Retina (tissue), 1 donor: Measurements from ENCODE around the gene LRRC46.

Experiments
- DNase-seq: peaks from one replicate; pipeline ENCODE4 v3.0.0-alpha.2; 2016

LRRC46 gene

DNA sequence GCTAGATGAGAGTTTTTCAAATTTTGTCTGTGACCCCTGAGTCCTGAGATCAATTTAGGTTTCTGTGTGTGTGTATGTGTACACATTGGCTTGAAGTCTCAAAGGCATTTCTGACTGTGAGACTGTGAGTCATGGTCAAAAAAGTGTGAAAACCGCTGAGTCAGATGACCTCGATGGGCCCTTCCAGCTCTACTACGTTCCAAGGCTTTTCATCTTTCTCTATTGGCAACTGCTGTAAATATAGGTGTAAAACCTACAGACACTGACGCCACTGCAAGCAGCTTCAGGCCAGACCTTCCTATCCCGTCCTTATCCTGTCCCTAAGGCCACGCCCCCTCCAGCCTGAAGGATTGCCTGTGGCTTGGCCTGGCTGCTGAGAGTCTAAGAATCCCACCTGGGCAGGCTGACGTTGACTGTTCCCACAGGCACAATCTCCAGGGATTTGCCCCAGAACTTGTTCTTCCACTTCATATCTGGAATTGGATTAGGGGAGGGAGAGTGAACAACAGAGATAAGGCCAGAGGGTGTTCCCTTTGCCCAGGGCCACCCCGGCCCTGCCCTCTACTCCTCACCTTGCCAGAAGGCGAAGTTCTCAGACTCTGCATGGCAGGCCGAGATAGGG lies 21.2 kb upstream of the LRRC46 start:
- no peak for DNase-seq

DNA sequence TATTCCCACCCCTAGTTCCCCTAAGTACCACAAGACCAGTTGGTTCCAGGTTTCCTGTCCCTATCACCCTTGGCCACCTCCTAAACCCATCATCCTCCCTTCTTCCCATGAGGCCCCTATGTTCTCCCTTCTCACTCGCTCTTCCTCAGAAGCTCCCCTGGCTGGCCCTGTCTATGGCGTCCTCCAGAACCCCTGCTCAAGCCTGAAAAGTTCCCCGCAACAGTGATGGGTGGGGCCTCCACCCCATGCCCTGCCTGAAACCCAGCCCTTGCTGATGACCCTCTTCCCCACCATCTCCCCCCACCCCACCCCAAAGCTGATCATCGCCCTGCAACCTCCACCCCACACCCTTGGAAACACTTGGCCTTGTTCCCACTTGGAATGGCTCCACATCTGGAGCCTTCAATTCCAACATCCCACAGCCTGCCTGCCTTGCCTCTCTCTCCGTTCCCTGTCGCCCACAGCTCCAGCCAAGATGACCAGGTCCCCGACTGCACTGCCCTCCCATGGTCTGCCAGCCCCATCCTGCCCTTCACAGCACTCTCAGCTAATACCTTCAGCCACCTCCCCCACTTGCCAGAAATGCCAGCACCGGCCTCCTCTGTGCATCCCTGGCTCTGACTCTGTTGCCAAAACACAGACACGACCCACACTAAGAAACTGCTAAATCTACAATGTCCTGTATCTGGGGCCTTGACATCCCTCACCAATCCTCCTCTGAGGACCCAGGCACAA lies 20.4 kb upstream of the LRRC46 start:
- DNase-seq: no peak

DNA sequence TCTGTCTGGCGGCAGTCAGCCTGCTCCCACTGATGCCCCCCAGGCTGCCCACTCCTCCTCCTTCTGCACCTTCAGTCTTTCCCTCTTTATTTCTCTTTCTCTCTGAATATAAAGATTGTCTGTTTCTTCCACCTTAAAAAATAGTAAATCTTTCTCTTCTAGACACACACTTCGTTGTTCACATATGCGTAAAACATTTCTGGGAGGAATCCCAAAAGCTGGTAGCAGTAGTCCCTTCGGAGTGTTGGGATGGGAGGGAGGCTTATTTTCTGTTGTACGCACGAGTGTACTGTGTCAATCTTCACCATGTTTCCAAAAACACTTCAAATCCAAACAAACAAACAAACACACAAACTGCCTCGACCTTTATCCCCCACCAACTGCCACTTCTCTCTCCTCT lies 19.8 kb upstream of the LRRC46 start:
- no peak for DNase-seq

DNA sequence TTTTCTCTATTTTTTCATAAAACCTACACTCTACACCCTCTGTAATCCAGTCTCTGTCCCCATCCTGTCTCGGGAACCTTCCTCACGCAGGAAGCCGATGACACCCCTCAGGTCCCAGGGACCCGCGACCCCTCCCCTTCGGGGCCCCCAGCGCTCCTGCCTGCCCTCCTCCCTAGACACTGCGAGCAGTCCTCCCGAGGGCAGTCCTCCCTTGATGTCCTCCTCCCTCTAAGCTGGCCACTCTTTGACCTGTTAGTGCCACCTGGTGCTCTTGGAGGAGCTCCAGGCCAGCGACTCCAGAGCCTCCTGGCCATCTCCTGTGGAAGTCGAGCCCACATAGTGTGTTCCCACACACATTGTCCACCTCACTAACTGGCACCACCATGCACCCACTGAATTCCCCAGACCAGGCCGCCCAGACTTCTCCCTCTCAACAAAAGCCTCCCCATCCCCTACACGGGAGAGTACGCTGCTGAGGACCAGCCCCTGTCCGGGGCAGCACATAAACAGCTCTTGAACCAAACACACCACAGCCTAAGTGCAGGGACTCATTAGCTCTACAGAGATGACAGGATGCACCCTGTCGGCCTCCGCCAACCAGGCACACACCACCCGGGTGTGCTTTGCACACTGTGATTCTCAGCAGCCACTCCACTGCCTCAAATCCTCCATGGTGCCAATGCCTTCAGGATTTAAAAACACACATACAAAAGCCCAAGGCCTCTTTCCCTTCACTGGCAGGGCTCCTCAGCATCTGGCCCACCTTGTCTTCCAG lies 19.1 kb upstream of the LRRC46 start:
- DNase-seq: no peak

DNA sequence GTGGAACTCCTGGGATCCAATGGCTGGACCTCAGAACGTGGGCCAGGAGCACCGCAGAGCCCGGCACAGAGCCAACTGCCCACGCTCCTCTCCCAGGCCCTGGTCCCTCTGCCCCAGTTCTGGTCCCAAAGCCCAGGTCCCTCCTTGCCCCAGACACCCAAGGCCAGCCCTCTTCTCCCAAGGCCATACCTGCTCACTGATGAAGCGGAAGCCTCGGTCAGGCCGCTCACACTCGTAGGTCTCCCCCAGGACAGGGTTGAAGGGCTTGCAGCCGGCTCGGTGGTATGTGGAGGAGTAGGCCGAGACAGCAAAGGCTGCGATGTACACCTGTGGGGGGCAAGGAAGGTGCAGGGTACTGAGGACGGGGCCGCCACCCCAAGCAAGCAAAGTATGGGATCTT lies 18.4 kb upstream of the LRRC46 start:
- DNase-seq: no peak

DNA sequence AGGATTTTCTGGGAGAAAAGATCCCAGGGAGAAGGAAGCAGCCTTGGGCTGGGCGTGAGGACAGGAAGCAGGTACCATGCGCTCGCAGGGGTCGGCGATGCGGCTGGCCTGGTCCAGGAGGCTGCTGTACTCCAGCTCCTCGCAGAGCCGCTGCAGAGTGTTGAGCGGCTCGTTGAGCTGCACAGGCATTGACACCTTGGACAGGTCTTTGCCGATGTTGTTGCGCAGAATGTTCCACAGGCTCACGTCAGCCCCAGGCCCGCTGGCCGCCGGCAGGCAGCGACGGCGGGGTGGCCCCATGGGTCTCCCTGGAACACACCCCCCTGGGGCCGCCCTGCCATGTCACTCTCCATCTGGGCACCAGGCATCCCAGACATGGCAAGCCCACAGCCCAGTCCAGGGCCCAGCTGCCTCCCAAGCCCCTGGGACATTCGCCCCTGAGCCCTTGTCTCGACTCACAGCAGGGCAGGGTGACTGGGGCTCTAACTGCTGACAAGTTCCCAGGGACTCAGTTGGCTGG lies 17.9 kb upstream of the LRRC46 start:
- DNase-seq: no peak

DNA sequence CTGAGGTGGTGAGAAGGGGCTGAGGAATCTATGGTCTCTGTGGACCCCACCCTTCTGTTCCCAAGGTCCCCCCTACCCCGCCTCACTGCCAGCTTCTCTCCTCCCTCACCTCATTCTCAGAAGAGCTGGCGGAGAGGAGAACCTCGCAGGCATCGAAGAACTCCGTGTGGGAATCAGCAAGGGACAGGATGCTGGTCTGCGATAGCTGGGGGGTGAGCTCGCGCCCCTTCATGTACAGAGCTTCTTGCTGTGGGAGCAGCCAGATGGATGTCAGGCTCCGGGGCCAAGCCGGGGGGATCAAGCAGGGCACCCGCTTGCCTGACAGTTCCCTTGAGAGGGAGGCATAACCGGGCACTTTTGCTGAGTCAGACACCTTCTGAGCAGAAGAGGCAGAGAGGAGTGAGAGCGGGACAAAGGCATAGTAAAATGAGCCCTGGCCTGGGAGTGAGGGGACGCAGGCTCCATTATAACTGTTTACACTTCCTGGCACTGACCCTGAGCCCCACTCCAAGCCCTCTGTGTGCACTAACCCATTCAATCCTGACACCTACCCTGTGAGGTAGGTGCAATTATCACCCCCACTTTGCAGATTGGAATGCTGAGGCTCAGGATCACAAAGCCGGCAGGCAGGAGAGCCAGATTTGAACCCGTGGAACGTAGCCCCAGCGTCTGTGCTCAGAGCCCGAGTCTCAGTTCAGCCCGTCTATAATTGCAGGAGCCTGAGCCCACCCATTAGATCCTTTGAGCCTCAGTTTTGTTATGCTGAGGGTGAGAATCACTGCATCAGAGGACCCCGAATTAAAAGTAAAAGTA lies 16.2 kb upstream of the LRRC46 start:
- DNase-seq: no peak

DNA sequence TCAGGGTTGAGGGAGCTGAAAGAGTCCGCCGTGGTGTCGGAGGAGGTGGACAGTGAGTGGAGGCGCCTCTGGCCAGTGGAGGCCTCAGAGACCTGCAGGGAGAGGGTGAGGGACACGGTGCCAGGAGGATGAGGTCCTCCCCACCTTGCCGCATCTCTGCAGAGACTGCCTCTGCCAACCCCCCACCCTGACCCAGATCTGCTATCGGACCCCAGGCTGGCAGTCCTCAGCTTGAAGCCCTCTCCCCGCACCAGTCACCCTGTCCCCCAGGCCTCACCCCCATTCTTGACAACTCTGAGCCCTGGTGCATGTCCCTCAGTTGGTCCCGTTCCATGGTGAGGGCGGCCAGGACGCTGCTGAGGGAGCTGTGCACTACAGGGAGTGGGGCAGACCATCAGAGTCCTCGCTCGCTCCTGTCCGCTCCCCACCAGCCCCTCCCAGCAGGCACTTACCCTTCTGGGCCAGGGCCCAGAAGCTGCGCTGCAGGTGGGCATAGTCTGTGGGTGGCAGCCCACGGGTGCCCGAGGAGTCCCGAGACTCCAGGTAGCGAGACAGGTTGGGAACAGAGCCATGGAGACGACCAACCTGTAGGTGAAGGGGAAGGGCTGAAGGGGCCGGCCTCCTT lies 15.2 kb upstream of the LRRC46 start:
- no peak for DNase-seq

DNA sequence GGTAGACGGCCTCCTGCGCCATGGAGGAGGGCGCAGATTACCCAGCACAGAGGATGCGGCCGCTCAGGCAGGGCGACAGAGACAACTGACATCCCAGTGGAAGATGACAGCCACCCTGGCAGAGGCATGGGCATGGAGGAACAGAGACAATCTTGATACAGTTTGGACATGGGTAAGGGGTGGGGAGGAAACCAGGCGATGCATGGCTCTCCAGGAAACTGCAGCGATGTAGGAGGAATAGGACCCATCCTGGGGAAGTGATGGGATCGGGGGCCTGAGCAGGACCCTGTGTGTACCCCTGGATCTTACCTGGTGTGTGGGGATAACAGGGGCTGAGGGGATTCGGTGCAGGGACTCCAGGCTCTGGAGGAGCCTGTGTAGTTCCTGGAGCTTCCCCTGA lies 14.5 kb upstream of the LRRC46 start:
- DNase-seq: no peak

DNA sequence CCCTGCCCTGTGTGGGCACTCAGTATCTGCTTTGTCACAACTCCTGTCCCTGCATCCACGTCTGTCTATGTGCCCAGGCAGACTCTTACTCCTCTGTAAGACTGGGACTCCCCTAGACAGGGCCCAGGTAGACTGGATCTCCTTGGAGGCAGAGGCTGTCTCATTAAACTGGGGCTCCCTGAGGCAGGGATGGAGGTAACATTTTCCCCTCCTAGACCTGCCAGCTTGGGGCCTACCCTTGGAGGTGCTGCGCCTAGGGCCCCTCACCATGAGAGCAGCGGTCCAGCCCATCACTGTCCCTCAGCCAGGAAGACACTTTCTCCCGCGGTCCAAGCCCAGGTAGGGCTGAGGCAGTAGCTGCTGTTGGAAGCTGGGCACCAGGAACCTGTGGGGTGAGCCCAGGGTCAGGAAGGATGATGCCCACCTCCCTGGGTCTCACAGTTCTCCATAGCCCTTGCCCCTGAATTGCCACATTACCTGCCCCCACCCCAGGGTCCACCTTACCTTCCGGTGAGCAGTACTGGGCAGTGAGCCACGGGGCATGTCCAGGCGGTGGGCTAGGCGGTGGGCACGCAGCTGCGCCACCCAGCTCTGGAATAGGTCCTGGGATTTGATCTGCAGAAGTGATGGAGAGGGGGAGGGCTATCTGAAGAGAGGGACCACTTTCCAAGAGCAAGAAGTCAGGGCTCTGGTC lies 13.3 kb upstream of the LRRC46 start:
- DNase-seq: no peak

DNA sequence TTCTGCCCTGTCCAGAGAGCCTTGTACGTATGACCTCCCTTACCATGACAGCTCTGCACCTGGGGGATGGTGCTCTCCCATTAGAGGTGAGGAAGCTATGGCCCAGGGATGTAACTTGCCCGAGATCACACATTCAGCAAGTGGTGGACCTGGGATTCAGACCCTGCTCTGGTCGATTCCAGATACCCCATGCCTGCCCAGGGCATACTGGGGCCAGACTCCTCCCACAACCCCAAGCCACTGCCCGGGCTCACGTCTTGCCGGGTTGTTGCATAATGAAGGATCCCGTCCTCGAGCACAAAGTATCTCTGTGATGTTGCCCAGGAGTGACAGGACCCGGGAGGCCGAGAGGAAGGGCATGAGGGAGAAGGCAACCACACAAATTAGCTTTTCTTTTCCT lies 12.0 kb upstream of the LRRC46 start:
- no peak for DNase-seq

DNA sequence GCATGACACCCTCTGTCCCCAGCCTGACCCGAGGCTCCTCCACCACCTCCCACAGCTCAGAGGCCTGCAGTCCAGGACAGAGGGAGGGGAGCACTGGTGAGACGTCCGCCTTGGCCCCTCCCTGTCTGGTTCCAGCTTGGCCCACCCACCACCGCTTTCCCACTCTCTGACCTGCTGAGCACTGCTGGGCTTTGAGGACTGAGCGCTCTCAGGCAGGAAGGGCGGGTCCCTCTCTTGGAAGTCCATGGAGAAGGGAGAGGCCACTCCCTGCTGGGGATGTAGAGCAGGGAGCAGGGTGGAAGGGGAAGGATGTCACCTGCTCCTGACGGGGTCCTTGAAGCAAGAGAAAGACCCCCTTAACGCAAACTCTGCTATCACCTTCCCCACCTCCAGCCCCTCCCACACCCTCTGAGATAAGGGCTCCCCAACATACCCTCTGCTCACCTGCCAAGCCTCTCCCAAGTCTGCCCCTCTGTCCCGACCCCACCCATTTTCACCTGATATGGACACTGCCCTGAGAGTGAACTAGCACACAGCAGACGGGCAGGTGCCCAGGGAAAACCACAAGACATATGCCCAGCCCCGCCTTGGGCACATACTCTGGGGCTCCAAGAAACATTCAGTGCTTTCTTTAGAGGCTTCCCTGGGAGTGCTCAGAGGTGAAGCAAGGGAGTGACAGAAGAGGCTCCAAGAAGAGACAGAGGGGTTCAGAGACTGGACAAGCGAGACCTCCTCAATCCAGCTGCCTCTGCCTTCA lies 11.3 kb upstream of the LRRC46 start:
- DNase-seq: no peak

DNA sequence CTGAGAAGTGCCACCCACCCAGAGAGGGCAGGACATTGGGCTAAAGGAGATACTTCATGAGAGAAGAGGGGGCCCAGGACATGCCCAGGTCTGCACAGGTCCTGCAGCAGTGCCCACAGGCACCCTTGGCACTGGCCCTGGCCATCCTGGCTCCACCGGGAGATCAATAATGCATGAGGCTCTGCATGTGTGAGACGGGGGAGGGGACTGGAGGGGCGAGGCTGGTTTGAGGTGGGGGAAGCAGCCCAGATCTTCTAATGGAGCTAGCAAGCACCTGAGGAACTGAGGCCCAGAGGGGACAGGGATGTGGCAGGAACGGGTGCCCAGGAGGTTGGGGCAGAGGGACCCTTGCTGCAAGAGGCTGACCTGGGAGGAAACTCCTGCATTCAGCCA lies 10.4 kb upstream of the LRRC46 start:
- DNase-seq: no peak

DNA sequence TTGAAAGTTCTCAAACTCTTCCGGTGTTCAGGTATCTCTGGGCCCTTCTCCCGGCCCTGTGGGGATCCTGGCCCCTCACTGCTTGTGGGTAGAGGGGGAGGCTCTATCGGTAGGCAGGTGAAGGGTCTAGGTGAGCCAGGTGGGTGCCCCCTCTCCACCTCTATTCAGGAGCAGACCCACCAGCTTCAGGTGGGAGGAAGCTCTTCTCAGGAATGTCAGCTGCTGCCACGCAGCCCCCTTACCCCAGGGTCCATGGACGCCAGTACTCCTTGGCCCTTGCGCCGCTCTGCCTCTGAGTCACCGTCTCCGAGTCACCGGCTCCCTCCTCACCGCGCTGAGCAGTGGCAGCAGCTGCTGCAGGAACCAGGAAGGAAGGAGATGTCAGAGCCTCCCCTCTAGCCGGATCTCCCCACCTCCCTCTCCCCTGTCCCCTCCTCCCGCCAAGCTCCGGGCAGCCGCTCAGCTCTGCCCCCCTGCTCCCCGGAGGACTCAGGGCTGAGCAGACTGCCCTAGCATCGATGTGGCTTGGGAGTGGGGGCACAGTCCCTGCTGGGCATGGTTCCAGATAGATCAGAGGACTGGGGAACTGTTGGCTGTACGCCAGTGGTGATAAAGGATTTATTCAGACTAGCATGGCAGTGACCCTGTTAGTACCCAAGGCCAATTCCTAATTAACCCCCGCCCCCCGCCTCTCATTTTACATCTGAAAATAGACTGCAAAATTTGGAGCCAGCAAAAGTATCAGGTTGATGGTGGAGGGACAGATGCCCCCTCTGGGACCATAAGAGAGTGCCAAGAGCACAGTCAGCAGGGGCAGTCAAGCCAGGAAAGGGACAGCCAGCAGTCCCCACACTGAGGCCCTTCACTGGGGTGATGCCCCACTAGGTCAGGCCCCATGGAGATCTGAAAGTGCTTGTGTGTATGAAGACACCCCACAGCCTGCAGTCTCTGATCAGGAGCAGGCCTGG lies 9.8 kb upstream of the LRRC46 start, which contains the start of gene OSBPL7:
OSBPL7 (minus strand) TSS at position 371 of the 968 bp plus-strand sequence. CDS start 1,516 bp downstream, outside the sequence.
- DNase-seq: peak; percentile 77

DNA sequence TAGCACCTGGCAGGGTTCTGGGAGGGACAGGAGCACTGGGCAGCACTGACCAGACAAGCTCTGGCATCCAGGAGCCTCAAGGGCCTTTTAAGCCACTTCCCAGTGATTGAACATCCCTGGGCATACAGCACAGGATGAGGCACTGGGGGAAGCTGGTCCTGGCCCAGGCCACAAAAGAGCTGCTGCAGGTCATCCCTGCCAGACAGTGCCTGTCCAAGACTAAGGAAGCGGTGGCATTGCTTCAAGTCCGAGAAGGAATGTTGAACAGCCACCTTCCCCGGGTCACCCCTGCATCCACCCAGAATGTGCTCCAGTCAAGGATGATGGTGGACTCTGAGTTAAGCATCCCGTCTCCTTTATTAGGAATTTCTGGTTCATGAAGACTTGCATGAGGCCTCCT lies 8.7 kb upstream of the LRRC46 start:
- DNase-seq: no peak

DNA sequence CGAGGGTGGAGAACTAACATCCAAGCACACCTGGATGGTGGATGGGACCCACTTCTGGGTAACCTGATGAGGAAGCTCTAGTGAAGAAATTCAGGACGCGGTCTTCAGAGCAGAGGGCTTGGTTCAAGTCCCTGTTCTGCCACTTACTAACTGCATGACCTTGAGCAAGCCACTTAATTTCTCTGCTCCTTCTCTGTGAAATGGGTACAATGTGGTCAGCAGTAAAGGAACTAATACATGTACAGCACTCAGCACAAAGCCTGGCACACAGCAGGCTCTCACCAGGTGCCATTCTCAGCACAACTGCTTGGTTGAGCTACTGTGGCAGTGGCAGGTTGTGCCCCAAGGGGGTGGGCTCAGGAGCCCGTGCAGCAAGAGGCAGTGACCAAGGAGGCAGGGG lies 8.0 kb upstream of the LRRC46 start:
- DNase-seq: no peak

DNA sequence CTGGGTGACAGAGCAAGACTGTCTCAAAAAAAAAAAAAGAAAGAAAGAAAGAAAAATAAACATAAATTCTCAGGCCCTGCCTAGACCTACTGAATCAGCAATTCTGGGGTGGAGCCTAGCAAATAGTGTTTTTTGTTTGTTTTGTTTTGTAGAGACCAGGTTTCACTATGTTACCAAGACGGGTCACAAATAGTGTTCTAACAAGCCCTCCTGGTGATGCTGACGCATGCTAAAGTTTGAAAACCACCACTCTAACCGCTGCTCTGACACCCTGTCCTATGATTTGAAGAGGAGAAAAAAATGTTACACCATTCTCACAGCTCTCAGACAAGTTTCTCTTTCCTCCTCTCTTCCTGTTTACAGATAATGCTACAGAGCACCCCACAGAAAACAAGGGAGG lies 1.6 kb upstream of the LRRC46 start:
- no peak for DNase-seq

DNA sequence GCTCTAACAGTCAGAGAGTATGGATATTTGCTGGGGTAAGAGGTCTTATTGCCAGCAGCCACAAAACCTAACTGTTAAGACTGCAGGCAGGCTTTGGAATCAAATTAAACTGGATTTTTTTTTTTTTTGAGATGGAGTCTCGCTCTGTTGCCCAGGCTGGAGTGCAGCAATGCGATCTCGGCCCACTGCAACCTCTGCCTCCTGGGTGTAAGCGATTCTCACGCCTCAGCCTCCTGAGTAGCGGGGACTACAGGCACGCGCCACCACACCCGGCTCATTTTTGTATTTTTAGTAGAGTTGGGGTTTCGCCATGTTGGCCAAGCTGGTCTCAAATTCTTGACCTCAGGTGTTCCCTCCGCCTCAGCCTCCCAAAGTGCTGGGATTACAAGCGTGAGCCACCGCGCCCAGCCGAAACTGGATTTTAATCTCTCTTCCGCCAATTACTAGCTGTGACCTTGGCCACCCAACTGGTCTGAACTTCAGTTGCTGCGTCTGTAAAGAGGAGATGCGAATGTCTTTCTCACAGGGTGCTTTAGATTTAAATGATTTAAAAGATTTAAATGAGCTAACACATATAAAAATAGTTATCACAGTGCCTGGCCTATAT lies 971 bp upstream of the LRRC46 start:
- DNase-seq: no peak

DNA sequence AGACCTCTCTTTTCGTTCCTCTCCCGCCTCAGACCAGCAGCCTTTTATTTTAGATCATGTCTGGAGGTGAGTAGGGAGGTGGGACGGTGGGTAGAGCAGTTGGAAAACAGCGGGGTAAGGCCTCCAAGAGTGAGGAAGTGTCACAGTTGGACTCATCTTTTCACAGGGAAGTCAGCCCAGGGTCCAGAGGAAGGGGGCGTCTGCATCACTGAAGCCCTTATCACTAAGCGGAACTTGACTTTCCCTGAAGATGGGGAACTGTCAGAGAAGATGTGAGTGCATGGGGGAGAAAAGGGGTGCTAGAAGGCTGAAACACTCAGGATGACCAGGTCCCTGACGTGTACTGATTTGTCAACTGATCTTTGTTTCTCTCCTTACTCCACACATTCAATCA lies 461 bp downstream of the LRRC46 start:
- no peak for DNase-seq
